Small intestine (tissue), 7 donors: ENCODE measurements around the gene CHCHD3. TPM values are rescaled to one million over a fixed set of nuclear protein-coding genes. Genes with fewer than 3 reads are reported as not detected.

ENCODE experiments used
- DNase-seq, 2 donors: peaks; one replicate each; pipeline versions ENCODE4 v3.0.0 to v3.0.0-alpha.2; 2013
- FAIRE-seq: peaks from 2 replicates; lab custom pipeline; 2012; peaks lifted over from hg19 to GRCh38; lab: Jason Lieb, UNC
- H3K27ac ChIP-seq, 3 donors: one replicate each; pipeline ENCODE4 v1.5.1; 2013; ENCODE audit warnings: low read length in 2 of 3, mild to moderate bottlenecking in 2 of 3, control low read depth in 1 of 3, inconsistent platforms in 1 of 3, low read depth in 1 of 3, moderate library complexity in 1 of 3
- H3K27me3 ChIP-seq, 3 donors: one replicate each; pipeline ENCODE4 v1.6.1; 2013; ENCODE audit warnings: low read length in 3 of 3, inconsistent platforms in 1 of 3; ENCODE audit not compliant: control insufficient read depth in 3 of 3, insufficient read depth in 3 of 3
- H3K36me3 ChIP-seq, 3 donors: one replicate each; pipeline ENCODE4 v1.6.1; 2013; ENCODE audit warnings: low read length in 3 of 3, inconsistent platforms in 1 of 3, low read depth in 1 of 3, mild to moderate bottlenecking in 1 of 3, moderate library complexity in 1 of 3; ENCODE audit not compliant: control insufficient read depth in 3 of 3, insufficient read depth in 2 of 3
- H3K4me1 ChIP-seq, 3 donors: one replicate each; pipeline ENCODE4 v1.6.1; 2013; ENCODE audit warnings: low read length in 2 of 3, inconsistent platforms in 1 of 3, low read depth in 1 of 3, mild to moderate bottlenecking in 1 of 3, moderate library complexity in 1 of 3; ENCODE audit not compliant: control insufficient read depth in 3 of 3, insufficient read depth in 2 of 3
- H3K4me3 ChIP-seq, 3 donors: one replicate each; pipeline ENCODE4 v1.5.1; 2013; ENCODE audit warnings: low read length in 3 of 3, control low read depth in 1 of 3, inconsistent platforms in 1 of 3, low read depth in 1 of 3, mild to moderate bottlenecking in 1 of 3, moderate library complexity in 1 of 3
- H3K9me3 ChIP-seq, 2 donors: one replicate each; pipeline ENCODE4 v1.6.1; 2013; ENCODE audit warnings: low read depth in 1 of 2, low read length in 1 of 2; ENCODE audit not compliant: control insufficient read depth in 2 of 2, insufficient read depth in 1 of 2
- WGBS, 3 donors: extraction: QIAGEN DNeasy Blood & Tissue Kit; methylation state at CpG; one replicate each; pipeline ENCODE4 v1.1.7; 2013; 5-methylcytosine and 5-hydroxymethylcytosine counted together
- polyA plus RNA-seq, 4 donors: library from polyadenylated mRNA; stranded (reverse) in 3 of 4; unstranded in 1 of 4; fragments of 200-250 nt in 3 of 4; fragments of 120-200 nt in 1 of 4; gene quantifications; one replicate each; pipeline versions ENCODE4 v1.2.1 to v1.2.3, GENCODE V29; 2013
- donor health status: healthy with polysubstance abuse.
- donor health status: control.
- donor health status: control.
- donor health status: Bipolar disorder and iron deficiency.
- donor health status: healthy.

Gene CHCHD3
- polyA plus RNA-seq, 4 donors: 53.5 to 98.6 (median 78.9) TPM

GRCh38 chr7:132760244-132760623 is 321.7 kb downstream of the CHCHD3 start:
- Histone ChIP-seq H3K27me3 (no peaks in the 10 kb centered on the region), H3K4me3 (no peak overlapping the region), H3K27ac (no peak overlapping the region), H3K36me3 (no peaks in the 10 kb centered on the region), H3K4me1 (no peaks in the 10 kb centered on the region), H3K9me3 (no peaks in the 10 kb centered on the region)
- DNase-seq (no peak), FAIRE-seq (no peak)
- WGBS, 3 donors: 79 to 89% (median 79%) methylated on average over 2 of the region's 2 CpGs

DNA sequence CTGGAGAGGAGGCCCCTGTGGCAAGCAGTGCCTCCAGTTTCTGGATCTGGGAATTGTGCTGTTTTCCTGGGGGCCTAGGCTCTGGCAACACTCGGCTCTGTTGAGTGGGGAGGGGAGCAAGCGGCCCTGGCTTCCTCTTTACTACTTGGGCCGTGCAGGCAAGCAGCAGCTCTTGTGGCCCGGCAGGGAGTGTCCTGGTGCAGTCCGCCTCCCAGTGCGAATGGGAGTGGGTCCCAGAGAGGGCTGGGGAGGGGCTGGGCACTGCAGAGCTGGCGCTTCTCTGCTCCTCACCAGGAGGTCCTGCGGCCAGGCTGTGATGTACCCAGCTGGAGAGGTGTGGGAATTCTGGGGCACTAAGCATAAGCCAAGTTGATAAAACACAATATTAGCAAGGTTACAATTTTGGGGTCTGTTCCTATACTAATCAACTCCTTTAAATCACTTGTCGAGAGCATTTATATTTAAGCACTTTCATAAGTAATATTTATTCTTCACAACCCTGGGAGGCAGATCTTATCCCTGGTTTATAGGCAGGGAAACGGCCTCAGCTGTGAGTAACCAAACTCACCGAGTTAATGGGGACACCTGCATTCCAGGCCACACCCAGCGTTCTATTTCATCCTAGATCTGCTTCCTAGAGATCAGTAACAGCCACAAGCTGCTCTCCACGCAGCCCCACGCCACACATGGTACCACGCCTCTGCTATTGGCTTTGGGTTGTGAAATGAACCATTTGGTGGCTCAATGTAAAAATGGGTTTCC is 322.2 kb downstream of the CHCHD3 start:
- no peak for DNase-seq
- 64 to 74% (median 71%) methylated on average over 15 of the region's 15 CpGs for WGBS, 3 donors
- no peaks in the 10 kb centered on the region for H3K4me1 ChIP-seq

GRCh38 chr7:132758986-132759385 is 322.9 kb downstream of the CHCHD3 start:
- Histone ChIP-seq H3K36me3 (no peaks in the 10 kb centered on the region), H3K4me1 (no peaks in the 10 kb centered on the region), H3K9me3 (no peaks in the 10 kb centered on the region), H3K27ac (no peak overlapping the region), H3K4me3 (no peak overlapping the region), H3K27me3 (peaks cover 0 to 2% (median 0%) of the 10 kb centered on the region in 3 donors)
- no peak for FAIRE-seq
- WGBS, 3 donors: 72 to 82% (median 79%) methylated on average over 5 of the region's 5 CpGs
- DNase-seq: no peak

More for the DNA sequence above, 322.2 kb downstream of the CHCHD3 start:
- no peak overlapping the region for H3K4me3 ChIP-seq
- no peak for FAIRE-seq
- no peak overlapping the region for H3K27ac ChIP-seq
- no peaks in the 10 kb centered on the region for H3K36me3 ChIP-seq
- no peaks in the 10 kb centered on the region for H3K9me3 ChIP-seq
- no peaks in the 10 kb centered on the region for H3K27me3 ChIP-seq

- 54 to 87% (median 86%) methylated on average over 3 of the region's 3 CpGs for WGBS, 3 donors
Measured at GRCh38 chr7:132757783-132758182, 324.1 kb downstream of the CHCHD3 start.

GRCh38 chr7:132756484-132756990 is 325.4 kb downstream of the CHCHD3 start:
- FAIRE-seq (no peak), DNase-seq (no peak)
- Histone ChIP-seq H3K4me3 (no peak overlapping the region), H3K27me3 (peaks cover 0 to 4% (median 0%) of the 10 kb centered on the region in 3 donors), H3K27ac (no peak overlapping the region), H3K36me3 (no peaks in the 10 kb centered on the region), H3K4me1 (no peaks in the 10 kb centered on the region), H3K9me3 (no peaks in the 10 kb centered on the region)
- 63 to 70% (median 69%) methylated on average over 5 of the region's 5 CpGs for WGBS, 3 donors

More at GRCh38 chr7:132757783-132758182, 324.1 kb downstream of the CHCHD3 start:
- Histone ChIP-seq H3K36me3 (no peaks in the 10 kb centered on the region), H3K9me3 (no peaks in the 10 kb centered on the region), H3K27ac (no peak overlapping the region), H3K4me3 (no peak overlapping the region), H3K4me1 (no peaks in the 10 kb centered on the region), H3K27me3 (peaks cover 0 to 4% (median 0%) of the 10 kb centered on the region in 3 donors)
- no peak for FAIRE-seq
- DNase-seq: no peak

DNA sequence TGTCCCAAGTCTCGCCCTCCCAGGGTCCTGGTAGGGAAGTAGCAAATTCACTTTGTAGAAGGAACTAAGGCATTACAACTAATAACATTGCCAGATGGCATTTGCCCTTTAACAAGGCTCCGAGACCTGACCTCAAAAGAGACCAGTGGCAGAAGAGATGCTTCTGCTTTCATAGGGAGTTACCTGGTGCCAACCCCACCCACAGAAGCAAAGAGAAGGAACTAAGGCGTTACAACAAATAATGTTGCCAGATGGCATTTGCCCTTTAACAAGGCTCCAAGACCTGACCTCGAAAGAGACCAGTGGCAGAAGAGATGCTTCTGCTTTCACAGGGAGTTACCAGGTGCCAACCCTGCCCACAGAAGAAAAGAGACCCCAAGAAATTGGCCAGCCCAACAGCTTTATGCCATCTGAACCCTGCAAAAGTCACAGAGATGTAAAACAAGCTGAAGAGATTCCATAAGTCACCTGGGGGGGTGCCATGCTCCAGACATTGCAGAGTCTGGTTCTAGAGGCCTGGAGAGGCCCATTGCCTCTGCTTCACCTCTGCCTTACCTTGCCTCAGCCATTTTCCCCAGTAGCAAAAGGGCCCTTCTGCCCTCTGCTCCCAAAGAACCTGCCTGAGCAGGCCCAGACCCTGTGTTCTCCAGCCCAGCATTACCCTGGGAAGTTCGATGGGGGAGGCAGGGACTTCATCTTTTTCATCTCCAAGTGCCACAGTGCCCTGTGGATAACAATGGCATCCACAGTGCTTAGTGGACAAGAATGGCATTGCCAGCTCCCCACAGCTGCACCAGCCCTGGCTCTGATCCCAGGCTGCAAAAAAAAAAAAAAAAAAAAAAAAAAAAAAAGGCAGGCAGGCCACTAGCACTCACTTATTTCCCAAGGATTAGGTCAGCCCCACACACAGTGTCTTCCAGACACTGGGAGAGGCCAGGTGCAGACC is 326.1 kb downstream of the CHCHD3 start:
- 65 to 83% (median 77%) methylated on average over 5 of the region's 5 CpGs for whole genome bisulfite sequencing, 3 donors
- no peaks in the 10 kb centered on the region for H3K36me3 ChIP-seq
- no peaks in the 10 kb centered on the region for H3K4me1 ChIP-seq
- no peaks in the 10 kb centered on the region for H3K9me3 ChIP-seq
- no peak overlapping the region for H3K4me3 ChIP-seq
- DNase-seq: no peak
- no peak for FAIRE-seq
- H3K27me3 ChIP-seq: peaks cover 0 to 10% (median 0%) of the 10 kb centered on the region in 3 donors
- H3K27ac ChIP-seq: no peak overlapping the region

DNA sequence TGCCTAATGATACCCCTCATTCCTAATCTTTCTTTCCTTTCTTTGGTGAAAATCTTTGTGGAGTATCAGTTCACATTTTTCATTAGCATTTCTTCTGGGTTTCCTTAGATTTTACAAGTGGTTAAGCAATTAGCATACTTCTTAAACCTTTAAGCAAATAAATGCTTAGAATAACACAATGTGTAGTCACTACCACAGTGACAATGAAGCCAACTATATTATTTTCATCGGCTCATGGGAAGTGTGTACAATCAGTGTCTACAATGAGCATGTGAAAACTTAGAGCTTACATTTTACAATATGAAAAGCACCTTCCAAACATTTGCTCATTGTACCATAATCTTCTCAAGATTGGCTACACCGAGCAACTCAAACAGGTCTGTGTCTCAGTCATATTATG is 329.5 kb downstream of the CHCHD3 start:
- H3K27me3 ChIP-seq: peaks cover 0 to 23% (median 0%) of the 10 kb centered on the region in 3 donors
- FAIRE-seq: no peak
- H3K9me3 ChIP-seq: no peaks in the 10 kb centered on the region
- no peaks in the 10 kb centered on the region for H3K36me3 ChIP-seq
- 82 to 89% (median 87%) methylated on average over 2 of the region's 2 CpGs for WGBS, 3 donors
- no peak overlapping the region for H3K27ac ChIP-seq
- H3K4me1 ChIP-seq: no peaks in the 10 kb centered on the region
- no peak for DNase-seq
- H3K4me3 ChIP-seq: no peak overlapping the region

GRCh38 chr7:132751244-132751647 is 330.6 kb downstream of the CHCHD3 start:
- FAIRE-seq (no peak), DNase-seq (no peak)
- H3K4me1 ChIP-seq: no peaks in the 10 kb centered on the region
- peaks cover 0 to 23% (median 0%) of the 10 kb centered on the region in 3 donors for H3K27me3 ChIP-seq
- no peak overlapping the region for H3K27ac ChIP-seq
- H3K4me3 ChIP-seq: no peak overlapping the region
- no peaks in the 10 kb centered on the region for H3K36me3 ChIP-seq
- no peaks in the 10 kb centered on the region for H3K9me3 ChIP-seq
- whole genome bisulfite sequencing, 3 donors: 9 to 44% (median 42%) methylated on average over 8 of the region's 8 CpGs
